Measurements from ENCODE around the gene GLCCI1.

GRCh38 chr7:7967886-7968543 is 581 bp upstream of the GLCCI1 start:
- TF ChIP-seq CTCF (IDR thresholded peaks at IDR 0.05; ENCODE audit: low read depth, low read length) (no peak), EZH2phosphoT487 (IDR thresholded peaks at IDR 0.05; ENCODE audit: low read depth) (no peak)
